Adrenal gland (tissue), 12 donors: ENCODE data around the gene PRR23B. TPM values are rescaled to one million over a fixed set of nuclear protein-coding genes. Genes with fewer than 3 reads are reported as not detected.
"Not testable (repeated sequence)": the region's sequence is repeated elsewhere in the genome, so short reads cannot be mapped to it uniquely, and the experiment has no call there.

Experiments
- DNase-seq, 7 donors: peaks; one replicate each; pipeline ENCODE4 v3.0.0-alpha.2; 2019 to 2020
- H3K27ac ChIP-seq, 5 donors: fragments of 200-600 bp; sonication (generic) in 4 of 5; 1 replicate in 3 of 5; 2 replicates in 2 of 5; pipeline versions ENCODE4 v1.5.1 to v1.8.0; 2016 to 2020; ENCODE audit warnings: mild to moderate bottlenecking in 1 of 5
- H3K27me3 ChIP-seq: fragments of 200-600 bp; 2 replicates; pipeline ENCODE4 v1.8.0; 2021
- H3K36me3 ChIP-seq, 2 donors: fragments of 200-600 bp; replicated peaks in 1 of 2; 1 replicate in 1 of 2; 2 replicates in 1 of 2; pipeline versions ENCODE4 v1.5.1 to v1.8.0; 2018 to 2022
- H3K4me1 ChIP-seq, 2 donors: fragments of 200-600 bp; replicated peaks in 1 of 2; 1 replicate in 1 of 2; 2 replicates in 1 of 2; pipeline versions ENCODE4 v1.5.1 to v1.8.0; 2018 to 2021
- H3K4me3 ChIP-seq, 4 donors: fragments of 200-600 bp; sonication (generic) in 3 of 4; one replicate each; pipeline ENCODE4 v1.5.1; 2016 to 2018
- H3K9me3 ChIP-seq, 3 donors: fragments of 200-600 bp; sonication (generic) in 1 of 3; replicated peaks in 1 of 3; 1 replicate in 2 of 3; 2 replicates in 1 of 3; pipeline versions ENCODE4 v1.5.1 to v1.8.0; 2016 to 2021
- POLR2A ChIP-seq, 2 donors: fragments of 450-650 bp; IDR thresholded peaks; one replicate each; pipeline ENCODE4 v1.6.1; 2017; ENCODE audit warnings: antibody characterized with exemption in 2 of 2, mild to moderate bottlenecking in 2 of 2, moderate library complexity in 1 of 2
- WGBS, 4 donors: extraction: QIAGEN DNeasy Blood & Tissue Kit in 2 of 4; methylation state at CpG; one replicate each; pipeline versions ENCODE4 v1.1.5 to v1.1.7; 2013 to 2017; 5-methylcytosine and 5-hydroxymethylcytosine counted together
- intact Hi-C, 2 donors: fragments of 100-400 bp; cut with DNase I; formaldehyde crosslinking; loops; one replicate each; pipeline versions ENCODE4 v1.14.1 to v1.15.0; 2022 to 2023
- polyA plus RNA-seq, 3 donors: library from polyadenylated mRNA; stranded (reverse); fragments of 200-250 nt in 2 of 3; fragments of 350-450 nt in 1 of 3; fragmentation: Illumina TruSeq in 1 of 3; extraction: RNeasy Lipid Tissue Mini Kit (QIAGEN cat#74804) in 1 of 3; gene quantifications; one replicate each; pipeline ENCODE4 v1.2.3, GENCODE V29; 2013 to 2014
- total RNA-seq, 9 donors: library from RNA; depleted of rRNA in 4 of 9; stranded (reverse); fragments of >200 nt in 4 of 9; fragments of 120-200 nt in 1 of 9; fragmentation: NEBNext Ultra II Directional in 1 of 9; extraction: Animal tissue kit (Norgen Biotek cat#: 25700) in 1 of 9; gene quantifications; one replicate each; pipeline versions ENCODE4 v1.1.0 to v1.2.4, GENCODE V29; 2013 to 2023
- TF ChIP-seq, protein P1 (sequence below), 6 experiments: fragments of 450-650 bp in 4 of 6; fragments of 200-600 bp in 2 of 6; sonication (generic) in 1 of 6; IDR thresholded peaks; 1 replicate in 5 of 6; 2 replicates in 1 of 6; pipeline versions ENCODE4 v1.5.1 to v1.8.0; 2016 to 2021; ENCODE audit warnings: antibody characterized with exemption in 6 of 6, mild to moderate bottlenecking in 2 of 6, moderate library complexity in 1 of 6
- donor health status: healthy with polysubstance abuse.
- donor health status: Bipolar disorder and iron deficiency.
- donor health status: DM: yes; HTN: yes; CAD: no.
- donor health status: DM: no; HTN: no; CAD: no.
- donor health status: DM: no; HTN: no; CAD: no.
- donor health status: DM: yes; HTN: yes; CAD: no.

Gene PRR23B
- total and polyA plus RNA-seq, 12 donors, result not detected

- no peak within 1 kb of the TSS for H3K27ac ChIP-seq
- intact Hi-C loops, result no loop called here
- 51 to 85% (median 60%) methylated on average over 31 to 77 of the region's 77 CpGs for WGBS, 4 donors
- H3K9me3 ChIP-seq, result no peaks in the 10 kb centered on the region
- H3K4me3 ChIP-seq, result no peak within 1 kb of the TSS
- H3K4me1 ChIP-seq, result no peaks in the 10 kb centered on the region
- no peak for DNase-seq
- TF ChIP-seq, protein P1, sequence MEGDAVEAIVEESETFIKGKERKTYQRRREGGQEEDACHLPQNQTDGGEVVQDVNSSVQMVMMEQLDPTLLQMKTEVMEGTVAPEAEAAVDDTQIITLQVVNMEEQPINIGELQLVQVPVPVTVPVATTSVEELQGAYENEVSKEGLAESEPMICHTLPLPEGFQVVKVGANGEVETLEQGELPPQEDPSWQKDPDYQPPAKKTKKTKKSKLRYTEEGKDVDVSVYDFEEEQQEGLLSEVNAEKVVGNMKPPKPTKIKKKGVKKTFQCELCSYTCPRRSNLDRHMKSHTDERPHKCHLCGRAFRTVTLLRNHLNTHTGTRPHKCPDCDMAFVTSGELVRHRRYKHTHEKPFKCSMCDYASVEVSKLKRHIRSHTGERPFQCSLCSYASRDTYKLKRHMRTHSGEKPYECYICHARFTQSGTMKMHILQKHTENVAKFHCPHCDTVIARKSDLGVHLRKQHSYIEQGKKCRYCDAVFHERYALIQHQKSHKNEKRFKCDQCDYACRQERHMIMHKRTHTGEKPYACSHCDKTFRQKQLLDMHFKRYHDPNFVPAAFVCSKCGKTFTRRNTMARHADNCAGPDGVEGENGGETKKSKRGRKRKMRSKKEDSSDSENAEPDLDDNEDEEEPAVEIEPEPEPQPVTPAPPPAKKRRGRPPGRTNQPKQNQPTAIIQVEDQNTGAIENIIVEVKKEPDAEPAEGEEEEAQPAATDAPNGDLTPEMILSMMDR (IDR thresholded peaks at IDR 0.05), result no peak
- no peak for TF ChIP-seq POLR2A (IDR thresholded peaks at IDR 0.05)
- H3K36me3 ChIP-seq, result no peaks in the 10 kb centered on the region
- H3K27me3 ChIP-seq, result no peaks in the 10 kb centered on the region
These were observed 23.9 kb upstream of the PRR23B start, which contains the start of gene PRR23C for GRCh38 chr3:139044366-139045210. Gene PRR23C, minus strand, starts transcription at chr3:139044892. Its CDS starts 272 bp downstream, at chr3:139044620.

DNA sequence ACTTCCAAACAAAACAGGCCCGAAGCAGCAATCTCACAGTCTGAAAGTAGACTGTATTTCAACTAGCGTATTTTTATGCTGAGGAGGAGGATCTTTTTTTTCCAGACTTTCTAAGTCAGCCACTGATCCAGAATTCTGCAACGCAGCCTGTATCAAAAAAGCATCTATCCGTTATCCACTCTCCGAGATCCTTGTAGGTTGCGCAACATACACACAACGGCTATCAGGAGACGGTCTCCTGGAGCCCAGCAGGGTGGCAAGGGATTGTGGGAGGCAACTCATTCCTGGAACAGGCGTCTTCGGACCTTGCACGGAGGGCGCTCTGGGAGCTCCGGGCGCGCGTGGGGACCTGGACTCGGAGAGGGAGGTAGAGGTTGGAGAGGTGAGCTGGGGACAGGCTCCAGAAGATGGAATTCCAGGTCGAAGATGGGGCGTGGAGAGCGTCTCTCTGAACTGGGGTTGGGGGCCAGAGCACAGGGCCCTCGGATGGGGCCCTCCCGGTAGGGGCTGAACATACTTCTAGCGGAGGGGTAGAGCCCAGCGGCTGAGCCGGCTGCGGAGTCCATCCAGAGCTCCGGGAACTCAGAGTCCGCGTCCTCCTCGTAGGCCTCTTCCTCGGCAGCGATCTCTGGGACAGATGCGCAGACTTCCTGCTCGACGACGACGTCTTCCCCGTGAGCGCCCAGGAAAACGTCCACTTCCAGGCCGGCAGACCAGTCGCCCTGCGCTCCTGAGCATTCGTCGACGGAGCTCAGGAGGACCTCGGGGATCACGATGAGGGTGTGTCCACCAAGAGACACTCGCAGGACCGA is 23.0 kb upstream of the PRR23B start:
- no peaks in the 10 kb centered on the region for H3K27me3 ChIP-seq
- no peak overlapping the region for H3K27ac ChIP-seq
- intact Hi-C loops, result no loop called here
- WGBS, 4 donors, result 71 to 87% (median 78%) methylated on average over 36 to 50 of the region's 50 CpGs
- H3K4me3 ChIP-seq, result no peak overlapping the region
- no peaks in the 10 kb centered on the region for H3K36me3 ChIP-seq
- H3K4me1 ChIP-seq, result no peaks in the 10 kb centered on the region
- TF ChIP-seq POLR2A (IDR thresholded peaks at IDR 0.05), result no peak
- TF ChIP-seq, protein P1 (IDR thresholded peaks at IDR 0.05), result no peak
- no peak for DNase-seq
- H3K9me3 ChIP-seq, result no peaks in the 10 kb centered on the region

DNA sequence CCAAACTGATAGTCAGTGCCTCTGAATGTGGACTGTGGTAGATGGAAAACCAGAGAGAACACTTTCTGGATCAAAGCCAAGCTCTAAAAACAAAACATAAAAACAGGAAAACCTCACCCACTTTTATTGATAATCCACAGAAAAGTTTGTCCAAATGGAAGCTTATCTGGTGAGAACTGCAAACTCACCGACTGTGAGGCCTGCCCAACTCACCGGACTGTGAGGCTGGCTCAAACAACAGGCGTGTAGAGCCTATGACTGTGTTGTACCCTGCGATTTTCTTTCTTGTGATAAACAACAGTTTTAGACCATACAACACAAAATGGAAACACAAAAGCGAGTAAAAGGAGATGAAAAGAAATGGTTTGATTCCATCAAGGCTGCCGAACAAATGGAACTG is 16.8 kb upstream of the PRR23B start:
- DNase-seq, result no peak
- no peaks in the 10 kb centered on the region for H3K9me3 ChIP-seq
- no peaks in the 10 kb centered on the region for H3K27me3 ChIP-seq
- H3K4me1 ChIP-seq, result no peaks in the 10 kb centered on the region
- no peak overlapping the region for H3K27ac ChIP-seq
- intact Hi-C loops, result no loop called here
- TF ChIP-seq, protein P1 (IDR thresholded peaks at IDR 0.05), result no peak
- no peak for TF ChIP-seq POLR2A (IDR thresholded peaks at IDR 0.05)
- no peaks in the 10 kb centered on the region for H3K36me3 ChIP-seq
- no peak overlapping the region for H3K4me3 ChIP-seq
- 82 to 88% (median 83%) methylated on average over 6 of the region's 6 CpGs for WGBS, 4 donors

DNA sequence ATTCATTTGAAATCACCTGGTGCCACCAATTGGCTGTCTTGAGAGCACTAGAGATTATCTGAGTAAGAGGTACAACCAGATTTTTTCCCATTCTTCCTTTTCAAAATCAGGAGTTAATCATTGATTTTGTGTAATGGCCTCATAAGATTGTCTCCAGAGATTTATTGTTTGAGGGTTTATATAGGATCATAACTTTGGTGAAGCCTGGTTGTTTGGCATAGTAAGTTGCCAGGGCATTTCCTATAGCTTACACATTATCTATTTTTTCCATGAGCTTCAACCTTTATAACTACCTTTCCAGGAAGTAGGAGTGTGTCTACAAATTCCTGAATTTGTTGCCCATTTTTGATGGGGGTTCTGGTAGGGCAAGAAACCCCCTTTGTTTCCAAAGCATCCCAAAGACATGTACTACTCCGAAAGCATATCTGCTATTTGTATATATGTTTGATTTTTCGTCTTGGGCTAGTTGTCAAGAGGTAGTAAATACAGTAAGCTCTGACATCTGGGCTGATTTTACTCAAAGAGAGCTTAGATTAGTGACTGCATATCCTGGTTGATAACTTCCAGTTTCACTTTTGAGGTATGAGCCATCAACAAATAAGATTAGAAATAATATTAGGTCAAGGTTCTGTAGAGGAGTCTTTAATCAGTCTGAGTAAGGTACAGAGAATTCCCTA is 11.7 kb upstream of the PRR23B start:
- Histone ChIP-seq H3K4me1 (no peaks in the 10 kb centered on the region), H3K36me3 (no peaks in the 10 kb centered on the region), H3K27ac (no peak overlapping the region), H3K4me3 (no peak overlapping the region), H3K9me3 (no peaks in the 10 kb centered on the region), H3K27me3 (no peaks in the 10 kb centered on the region)
- WGBS, 4 donors, result 57 to 80% (median 69%) methylated on average over 2 of the region's 2 CpGs
- no peak for DNase-seq
- TF ChIP-seq, protein P1 (IDR thresholded peaks at IDR 0.05), result no peak
- TF ChIP-seq POLR2A (IDR thresholded peaks at IDR 0.05), result no peak
- intact Hi-C loops, result no loop called here

GRCh38 chr3:139030576-139030975 is 9.8 kb upstream of the PRR23B start:
- H3K27ac ChIP-seq, H3K9me3 ChIP-seq, H3K4me1 ChIP-seq, DNase-seq, H3K36me3 ChIP-seq, intact Hi-C loops, H3K27me3 ChIP-seq, H3K4me3 ChIP-seq: not testable (repeated sequence)
